Measurements from ENCODE around the gene IL17C. TPM values are rescaled to one million over a fixed set of nuclear protein-coding genes. Genes with fewer than 3 reads are reported as not detected.

IL17C gene
- total RNA-seq, 2 donors from 2014 or later, result 0.97 TPM; not detected in 1

DNA sequence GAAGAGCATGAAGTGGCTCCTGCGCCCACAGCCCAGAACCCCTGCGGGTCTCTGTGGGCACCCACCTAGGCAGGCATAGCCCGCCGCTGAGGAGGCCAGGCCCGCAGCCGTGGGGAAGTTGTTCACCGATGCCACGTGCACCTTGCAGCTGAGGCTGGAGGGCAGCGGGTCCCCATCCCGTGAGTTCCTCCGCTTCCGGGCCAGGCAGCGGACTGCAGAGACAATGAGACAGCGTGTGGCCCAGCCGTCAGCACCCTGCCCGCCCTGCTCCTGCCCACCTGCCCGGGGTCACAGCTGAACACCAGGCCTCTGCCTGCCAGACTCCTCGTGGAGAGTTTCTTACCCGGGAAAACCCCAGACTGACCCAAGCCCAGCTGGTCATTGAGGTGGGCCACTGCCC lies 19.0 kb downstream of the IL17C start:
- H3K4me1 ChIP-seq (replicated peaks), result no peaks in the 10 kb centered on the region
- TF ChIP-seq POLR2AphosphoS5 (IDR thresholded peaks at IDR 0.05) (no peak), POLR2A (IDR thresholded peaks at IDR 0.05) (no peak)
- TF ChIP-seq, protein P1, sequence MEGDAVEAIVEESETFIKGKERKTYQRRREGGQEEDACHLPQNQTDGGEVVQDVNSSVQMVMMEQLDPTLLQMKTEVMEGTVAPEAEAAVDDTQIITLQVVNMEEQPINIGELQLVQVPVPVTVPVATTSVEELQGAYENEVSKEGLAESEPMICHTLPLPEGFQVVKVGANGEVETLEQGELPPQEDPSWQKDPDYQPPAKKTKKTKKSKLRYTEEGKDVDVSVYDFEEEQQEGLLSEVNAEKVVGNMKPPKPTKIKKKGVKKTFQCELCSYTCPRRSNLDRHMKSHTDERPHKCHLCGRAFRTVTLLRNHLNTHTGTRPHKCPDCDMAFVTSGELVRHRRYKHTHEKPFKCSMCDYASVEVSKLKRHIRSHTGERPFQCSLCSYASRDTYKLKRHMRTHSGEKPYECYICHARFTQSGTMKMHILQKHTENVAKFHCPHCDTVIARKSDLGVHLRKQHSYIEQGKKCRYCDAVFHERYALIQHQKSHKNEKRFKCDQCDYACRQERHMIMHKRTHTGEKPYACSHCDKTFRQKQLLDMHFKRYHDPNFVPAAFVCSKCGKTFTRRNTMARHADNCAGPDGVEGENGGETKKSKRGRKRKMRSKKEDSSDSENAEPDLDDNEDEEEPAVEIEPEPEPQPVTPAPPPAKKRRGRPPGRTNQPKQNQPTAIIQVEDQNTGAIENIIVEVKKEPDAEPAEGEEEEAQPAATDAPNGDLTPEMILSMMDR (IDR thresholded peaks at IDR 0.05), result no peak
- H3K4me3 ChIP-seq, result no peak overlapping the region
- H3K27ac ChIP-seq, result no peak overlapping the region
- no peaks in the 10 kb centered on the region for H3K27me3 ChIP-seq (replicated peaks; ENCODE audit: insufficient read depth)
- no peaks in the 10 kb centered on the region for H3K9me3 ChIP-seq
- WGBS, result 94% methylated on average over 15 of the region's 19 CpGs
- peaks cover 0 to 5% of the 10 kb centered on the region in 2 donors for H3K36me3 ChIP-seq
- no peak for DNase-seq (ENCODE audit: low spot score)
- intact Hi-C loops (cut with DNase I), result no loop called here

DNA sequence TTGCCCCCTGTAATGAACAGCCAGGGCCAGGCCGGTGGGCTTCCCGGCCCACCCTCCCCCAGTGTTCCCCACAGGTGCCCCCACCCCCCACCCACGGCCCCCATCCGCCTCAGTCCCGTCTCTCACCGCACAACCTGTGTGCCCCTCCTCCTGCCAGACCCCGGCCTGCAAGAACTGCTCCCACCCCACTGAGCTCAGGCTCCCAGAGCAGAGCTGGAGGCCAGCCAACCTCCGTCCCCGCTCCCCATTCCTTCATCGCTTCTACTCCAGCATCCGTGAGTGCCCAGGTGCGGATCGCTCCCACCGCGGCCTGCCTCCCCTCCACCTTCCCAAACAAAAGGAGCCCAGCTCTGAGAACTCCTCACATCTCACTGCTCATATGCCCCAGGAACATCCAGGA lies 20.3 kb downstream of the IL17C start:
- no peak overlapping the region for H3K27ac ChIP-seq
- no peak for DNase-seq (ENCODE audit: low spot score)
- H3K4me1 ChIP-seq (replicated peaks), result no peaks in the 10 kb centered on the region
- H3K4me3 ChIP-seq, result no peak overlapping the region
- 83% methylated on average over 15 of the region's 15 CpGs for WGBS
- intact Hi-C loops (cut with DNase I), result no loop called here
- peaks cover 0 to 5% of the 10 kb centered on the region in 2 donors for H3K36me3 ChIP-seq
- TF ChIP-seq POLR2AphosphoS5 (IDR thresholded peaks at IDR 0.05) (no peak), POLR2A (IDR thresholded peaks at IDR 0.05) (no peak)
- TF ChIP-seq, protein P1 (IDR thresholded peaks at IDR 0.05), result no peak
- H3K9me3 ChIP-seq, result no peaks in the 10 kb centered on the region
- H3K27me3 ChIP-seq (replicated peaks; ENCODE audit: insufficient read depth), result no peaks in the 10 kb centered on the region

DNA sequence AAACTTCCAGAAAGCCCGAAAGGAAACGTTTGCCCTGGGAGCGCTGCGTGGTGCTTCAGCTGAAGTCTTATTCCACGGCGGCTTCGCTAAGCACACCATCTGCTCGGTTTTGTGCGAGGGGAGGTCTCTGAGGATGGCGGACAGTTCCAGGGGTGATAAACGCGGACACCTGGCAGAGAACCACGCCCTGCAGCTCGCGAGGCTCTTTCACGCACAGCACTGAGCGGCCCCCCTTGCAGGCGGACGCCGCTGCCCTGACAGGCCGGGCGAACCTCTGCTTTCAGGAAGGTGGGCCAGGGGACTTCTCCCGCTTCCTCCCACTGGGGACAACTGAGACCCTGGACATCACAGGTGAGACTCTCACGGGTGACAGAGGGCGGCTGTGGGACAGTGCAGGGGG lies 20.8 kb downstream of the IL17C start:
- no peaks in the 10 kb centered on the region for H3K9me3 ChIP-seq
- no peak for DNase-seq (ENCODE audit: low spot score)
- WGBS, result 93% methylated on average over 25 of the region's 25 CpGs
- no peak for TF ChIP-seq POLR2A (IDR thresholded peaks at IDR 0.05)
- TF ChIP-seq, protein P1 (IDR thresholded peaks at IDR 0.05), result no peak
- TF ChIP-seq POLR2AphosphoS5 (IDR thresholded peaks at IDR 0.05), result no peak
- intact Hi-C loops (cut with DNase I), result no loop called here
- H3K27ac ChIP-seq, result no peak overlapping the region
- peaks cover 0 to 5% of the 10 kb centered on the region in 2 donors for H3K36me3 ChIP-seq
- no peaks in the 10 kb centered on the region for H3K4me1 ChIP-seq (replicated peaks)
- no peak overlapping the region for H3K4me3 ChIP-seq
- H3K27me3 ChIP-seq (replicated peaks; ENCODE audit: insufficient read depth), result no peaks in the 10 kb centered on the region

- H3K9me3 ChIP-seq, result no peaks in the 10 kb centered on the region
- WGBS, result 82% methylated on average over 10 of the region's 10 CpGs
- H3K4me3 ChIP-seq, result no peak overlapping the region
- no peaks in the 10 kb centered on the region for H3K36me3 ChIP-seq
- no peak for DNase-seq (ENCODE audit: low spot score)
- no peaks in the 10 kb centered on the region for H3K27me3 ChIP-seq (replicated peaks; ENCODE audit: insufficient read depth)
- no peak overlapping the region for H3K27ac ChIP-seq
- H3K4me1 ChIP-seq (replicated peaks), result no peaks in the 10 kb centered on the region
- intact Hi-C loops (cut with DNase I), result no loop called here
- TF ChIP-seq POLR2A (IDR thresholded peaks at IDR 0.05), result no peak
- TF ChIP-seq, protein P1 (IDR thresholded peaks at IDR 0.05), result no peak
- no peak for TF ChIP-seq POLR2AphosphoS5 (IDR thresholded peaks at IDR 0.05)
These were observed 23.1 kb downstream of the IL17C start for GRCh38 chr16:88661468-88661867.

- Histone ChIP-seq H3K9me3 (no peaks in the 10 kb centered on the region), H3K27me3 (replicated peaks; ENCODE audit: insufficient read depth) (no peaks in the 10 kb centered on the region), H3K27ac (peak overlapping the region; percentile 71 to 88), H3K4me3 (peak overlapping the region; percentile 67 to 91), H3K36me3 (no peaks in the 10 kb centered on the region), H3K4me1 (replicated peaks) (no peaks in the 10 kb centered on the region)
- intact Hi-C loops (cut with DNase I), result loop anchor here (2.0 kb wide), 1 partner anchor 92 kb away; the partner anchor contains the start of gene ZC3H18
- no peak for DNase-seq (ENCODE audit: low spot score)
- WGBS, result 1% methylated on average over 33 of the region's 49 CpGs
- TF ChIP-seq POLR2A (IDR thresholded peaks at IDR 0.05), result no peak
- TF ChIP-seq POLR2AphosphoS5 (IDR thresholded peaks at IDR 0.05), result no peak
- TF ChIP-seq, protein P1 (IDR thresholded peaks at IDR 0.05), result no peak
These were observed 24.0 kb downstream of the IL17C start for GRCh38 chr16:88662222-88662842.

All from prostate gland (tissue), 2 donors.